NB4 (cell line): ENCODE measurements around the gene FTMT.

Experiments
- DNase-seq: peaks from one replicate; pipeline ENCODE4 v3.0.0; 2010; ENCODE audit warnings: low read depth
- H3K4me3 ChIP-seq: one replicate; pipeline ENCODE4 v1.5.1; 2011; ENCODE audit warnings: mild to moderate bottlenecking, low read depth, low read length, moderate library complexity
- CTCF ChIP-seq: IDR thresholded peaks from one replicate; pipeline ENCODE4 v1.5.1; 2012; ENCODE audit warnings: low read depth, low read length
- MAX ChIP-seq: IDR thresholded peaks from 2 replicates; pipeline ENCODE4 v1.6.1; 2011; ENCODE audit warnings: low read depth, low read length
- MYC ChIP-seq: IDR thresholded peaks from 2 replicates; pipeline ENCODE4 v1.6.1; 2011; ENCODE audit warnings: low read depth, low read length
- POLR2A ChIP-seq: IDR thresholded peaks from 2 replicates; pipeline ENCODE4 v1.6.1; 2011; ENCODE audit warnings: mild to moderate bottlenecking; ENCODE audit not compliant: insufficient read length; ENCODE audit errors: extremely low read depth

The FTMT gene

GRCh38 chr5:121834021-121834420, 17.7 kb upstream of the FTMT start:
- TF ChIP-seq MYC (no peak), MAX (no peak), POLR2A (no peak), CTCF (no peak)
- no peak overlapping the region for H3K4me3 ChIP-seq
- no peak for DNase-seq

GRCh38 chr5:121841892-121842291, 9.8 kb upstream of the FTMT start:
- DNase-seq = no peak
- TF ChIP-seq CTCF = no peak
- TF ChIP-seq POLR2A = no peak
- no peak for TF ChIP-seq MYC
- TF ChIP-seq MAX = no peak
- no peak overlapping the region for H3K4me3 ChIP-seq

- TF ChIP-seq CTCF (no peak), MYC (no peak), MAX (no peak), POLR2A (no peak)
- no peak for DNase-seq
- no peak overlapping the region for H3K4me3 ChIP-seq
Measured at GRCh38 chr5:121850272-121850671, 1.4 kb upstream of the FTMT start.

- no peak for DNase-seq
- no peak for TF ChIP-seq CTCF
- no peak for TF ChIP-seq MAX
- TF ChIP-seq MYC = no peak
- TF ChIP-seq POLR2A = no peak
- H3K4me3 ChIP-seq = no peak overlapping the region
Measured at GRCh38 chr5:121853850-121854249, 2.2 kb downstream of the FTMT start.

GRCh38 chr5:121862801-121863200, 11.1 kb downstream of the FTMT start:
- no peak for TF ChIP-seq MAX
- no peak for TF ChIP-seq CTCF
- H3K4me3 ChIP-seq = no peak overlapping the region
- no peak for DNase-seq

- no peak for TF ChIP-seq MYC
- no peak for TF ChIP-seq MAX
- TF ChIP-seq POLR2A = no peak
- TF ChIP-seq CTCF = no peak
- DNase-seq = no peak
- no peak overlapping the region for H3K4me3 ChIP-seq
Measured at GRCh38 chr5:121863753-121864285, 12.1 kb downstream of the FTMT start.
